Esophagus (tissue), 2 donors: ENCODE measurements around the gene TRIM75. TPM values are rescaled to one million over a fixed set of nuclear protein-coding genes. Genes with fewer than 3 reads are reported as not detected.

ENCODE experiments used
- H3K27ac ChIP-seq, 2 donors: one replicate each; pipeline ENCODE4 v1.5.1; 2013; ENCODE audit warnings: low read depth in 2 of 2, mild to moderate bottlenecking in 2 of 2, inconsistent platforms in 1 of 2, low read length in 1 of 2, moderate library complexity in 1 of 2
- H3K27me3 ChIP-seq, 2 donors: one replicate each; pipeline ENCODE4 v1.6.1; 2013; ENCODE audit warnings: low read length in 2 of 2, control low read depth in 1 of 2, mild to moderate bottlenecking in 1 of 2; ENCODE audit not compliant: insufficient read depth in 2 of 2, control insufficient read depth in 1 of 2
- H3K36me3 ChIP-seq, 2 donors: one replicate each; pipeline ENCODE4 v1.6.1; 2013; ENCODE audit warnings: low read length in 1 of 2; ENCODE audit not compliant: control insufficient read depth in 2 of 2, insufficient read depth in 2 of 2
- H3K4me1 ChIP-seq, 2 donors: one replicate each; pipeline ENCODE4 v1.6.1; 2013; ENCODE audit warnings: low read length in 1 of 2; ENCODE audit not compliant: control insufficient read depth in 2 of 2, insufficient read depth in 2 of 2
- H3K4me3 ChIP-seq, 2 donors: one replicate each; pipeline ENCODE4 v1.5.1; 2013; ENCODE audit warnings: low read length in 2 of 2, mild to moderate bottlenecking in 2 of 2, low read depth in 1 of 2, moderate library complexity in 1 of 2
- H3K9me3 ChIP-seq, 2 donors: one replicate each; pipeline ENCODE4 v1.6.1; 2013; ENCODE audit warnings: mild to moderate bottlenecking in 2 of 2, low read depth in 1 of 2, low read length in 1 of 2, moderate library complexity in 1 of 2; ENCODE audit not compliant: control insufficient read depth in 2 of 2, insufficient read depth in 1 of 2
- WGBS, 2 donors: extraction: QIAGEN DNeasy Blood & Tissue Kit; methylation state at CpG; one replicate each; pipeline ENCODE4 v1.1.7; 2013; 5-methylcytosine and 5-hydroxymethylcytosine counted together
- polyA plus RNA-seq, 2 donors: library from polyadenylated mRNA; stranded (reverse); fragments of 200-250 nt; gene quantifications; one replicate each; pipeline ENCODE4 v1.2.3, GENCODE V29; 2013
- donor health status: healthy with polysubstance abuse.
- donor health status: Bipolar disorder and iron deficiency.

The TRIM75 gene
- polyA plus RNA-seq: not detected

GRCh38 chr4:165053645-165054044 is at the start of gene TRIM75:
Gene TRIM75, plus strand, starts transcription at chr4:165053866. Its CDS starts 5,282 bp downstream, at chr4:165059148.
- Histone ChIP-seq H3K27ac (no peak within 1 kb of the TSS), H3K4me3 (no peak within 1 kb of the TSS), H3K9me3 (no peaks in the 10 kb centered on the region), H3K36me3 (peaks cover 0 to 2% of the 10 kb centered on the region in 2 donors), H3K27me3 (no peaks in the 10 kb centered on the region), H3K4me1 (no peaks in the 10 kb centered on the region)
- WGBS, 2 donors: 71 to 72% methylated on average over 6 of the region's 6 CpGs

- Histone ChIP-seq H3K36me3 (no peaks in the 10 kb centered on the region), H3K27me3 (no peaks in the 10 kb centered on the region), H3K9me3 (no peaks in the 10 kb centered on the region), H3K27ac (no peak overlapping the region), H3K4me1 (no peaks in the 10 kb centered on the region), H3K4me3 (no peak overlapping the region)
- WGBS, 2 donors: 71 to 80% methylated on average over 6 of the region's 6 CpGs
Observed at GRCh38 chr4:165005352-165005925, 48.2 kb upstream of the TRIM75 start.

- no peak overlapping the region for H3K27ac ChIP-seq
- H3K36me3 ChIP-seq: no peaks in the 10 kb centered on the region
- H3K9me3 ChIP-seq: no peaks in the 10 kb centered on the region
- H3K4me3 ChIP-seq: no peak overlapping the region
- no peaks in the 10 kb centered on the region for H3K4me1 ChIP-seq
- H3K27me3 ChIP-seq: peaks cover 0 to 6% of the 10 kb centered on the region in 2 donors
- 74 to 82% methylated on average over 9 of the region's 9 CpGs for WGBS, 2 donors
Observed at GRCh38 chr4:165006456-165006855, 47.2 kb upstream of the TRIM75 start.

GRCh38 chr4:165006886-165007285 is 46.8 kb upstream of the TRIM75 start:
- no peak overlapping the region for H3K27ac ChIP-seq
- no peaks in the 10 kb centered on the region for H3K4me1 ChIP-seq
- peaks cover 0 to 6% of the 10 kb centered on the region in 2 donors for H3K27me3 ChIP-seq
- WGBS, 2 donors: 69 to 81% methylated on average over 5 of the region's 5 CpGs
- H3K4me3 ChIP-seq: no peak overlapping the region
- H3K36me3 ChIP-seq: no peaks in the 10 kb centered on the region
- H3K9me3 ChIP-seq: no peaks in the 10 kb centered on the region

GRCh38 chr4:165009493-165010227 is 44.0 kb upstream of the TRIM75 start:
- H3K27ac ChIP-seq: no peak overlapping the region
- H3K36me3 ChIP-seq: no peaks in the 10 kb centered on the region
- WGBS, 2 donors: 72 to 73% methylated on average over 5 of the region's 5 CpGs
- H3K4me3 ChIP-seq: no peak overlapping the region
- peaks cover 0 to 6% of the 10 kb centered on the region in 2 donors for H3K27me3 ChIP-seq
- no peaks in the 10 kb centered on the region for H3K4me1 ChIP-seq
- H3K9me3 ChIP-seq: no peaks in the 10 kb centered on the region

DNA sequence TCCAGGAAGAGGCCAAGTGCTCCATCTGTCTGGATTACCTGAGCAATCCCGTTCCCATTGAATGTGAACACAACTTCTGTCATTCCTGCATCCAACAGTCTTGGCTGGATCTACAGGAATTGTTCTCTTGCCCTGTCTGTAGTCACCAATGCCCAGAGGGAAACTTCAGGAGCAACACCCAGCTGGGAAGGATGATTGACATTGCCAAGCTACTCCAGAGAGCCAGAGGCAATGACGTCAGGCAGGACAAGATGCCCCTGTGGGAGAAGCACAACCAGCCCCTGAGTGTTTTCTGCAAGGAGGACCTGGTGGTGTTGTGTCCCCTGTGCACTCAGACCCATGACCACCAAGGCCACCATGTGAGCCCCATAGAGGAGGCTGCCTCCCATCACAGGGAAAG is 43.2 kb upstream of the TRIM75 start:
- Histone ChIP-seq H3K4me1 (no peaks in the 10 kb centered on the region), H3K27ac (no peak overlapping the region), H3K9me3 (no peaks in the 10 kb centered on the region), H3K27me3 (peaks cover 0 to 6% of the 10 kb centered on the region in 2 donors), H3K4me3 (no peak overlapping the region), H3K36me3 (no peaks in the 10 kb centered on the region)
- 74 to 81% methylated on average over 2 of the region's 2 CpGs for WGBS, 2 donors

DNA sequence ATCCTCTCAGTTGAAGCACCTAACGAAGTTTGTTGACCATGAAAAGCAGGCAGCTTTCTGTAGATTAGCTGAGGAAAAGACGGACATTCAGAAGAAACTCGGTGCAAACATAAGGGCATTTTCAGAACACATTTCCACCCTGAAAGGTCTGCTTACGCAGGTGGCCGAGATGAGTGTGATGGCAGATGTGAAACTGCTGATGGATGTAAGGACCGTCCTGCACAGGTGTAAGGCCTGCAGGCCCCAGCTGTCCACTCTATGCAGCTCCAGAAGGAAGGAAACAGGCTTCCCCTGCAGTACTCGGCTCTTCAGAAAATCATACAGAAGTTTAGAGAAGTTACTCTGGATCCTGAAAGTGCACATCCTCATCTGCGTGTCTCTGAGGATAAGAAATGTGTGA is 42.7 kb upstream of the TRIM75 start:
- Histone ChIP-seq H3K4me1 (no peaks in the 10 kb centered on the region), H3K27me3 (peaks cover 0 to 6% of the 10 kb centered on the region in 2 donors), H3K4me3 (no peak overlapping the region), H3K9me3 (no peaks in the 10 kb centered on the region), H3K36me3 (no peaks in the 10 kb centered on the region), H3K27ac (no peak overlapping the region)
- WGBS, 2 donors: 80 to 82% methylated on average over 8 of the region's 8 CpGs

DNA sequence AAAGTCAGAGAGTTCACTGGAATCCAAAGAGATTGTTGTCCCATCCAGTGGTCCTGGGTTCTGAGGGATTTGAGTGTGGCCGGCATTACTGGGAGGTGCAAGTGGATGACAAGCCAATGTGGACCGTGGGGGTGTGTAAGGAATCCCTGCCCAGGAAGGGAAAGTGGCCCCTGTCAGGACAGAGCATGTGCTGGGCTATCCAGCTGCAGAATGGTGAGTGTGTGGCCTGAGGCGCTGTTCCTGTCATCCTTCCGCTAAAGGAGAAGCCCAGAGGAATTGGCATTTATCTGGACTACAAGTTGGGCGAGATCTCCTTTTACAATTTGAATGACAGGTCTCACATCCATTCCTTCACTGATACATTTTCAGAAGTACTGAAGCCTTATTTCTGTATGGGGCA is 42.3 kb upstream of the TRIM75 start:
- no peaks in the 10 kb centered on the region for H3K4me1 ChIP-seq
- no peak overlapping the region for H3K4me3 ChIP-seq
- no peaks in the 10 kb centered on the region for H3K36me3 ChIP-seq
- H3K27ac ChIP-seq: no peak overlapping the region
- H3K27me3 ChIP-seq: peaks cover 0 to 6% of the 10 kb centered on the region in 2 donors
- WGBS, 2 donors: 80 to 84% methylated on average over 5 of the region's 5 CpGs
- no peaks in the 10 kb centered on the region for H3K9me3 ChIP-seq

GRCh38 chr4:165013691-165014090 is 40.0 kb upstream of the TRIM75 start:
- no peak overlapping the region for H3K4me3 ChIP-seq
- no peaks in the 10 kb centered on the region for H3K4me1 ChIP-seq
- no peaks in the 10 kb centered on the region for H3K36me3 ChIP-seq
- peaks cover 0 to 6% of the 10 kb centered on the region in 2 donors for H3K27me3 ChIP-seq
- no peak overlapping the region for H3K27ac ChIP-seq
- no peaks in the 10 kb centered on the region for H3K9me3 ChIP-seq

DNA sequence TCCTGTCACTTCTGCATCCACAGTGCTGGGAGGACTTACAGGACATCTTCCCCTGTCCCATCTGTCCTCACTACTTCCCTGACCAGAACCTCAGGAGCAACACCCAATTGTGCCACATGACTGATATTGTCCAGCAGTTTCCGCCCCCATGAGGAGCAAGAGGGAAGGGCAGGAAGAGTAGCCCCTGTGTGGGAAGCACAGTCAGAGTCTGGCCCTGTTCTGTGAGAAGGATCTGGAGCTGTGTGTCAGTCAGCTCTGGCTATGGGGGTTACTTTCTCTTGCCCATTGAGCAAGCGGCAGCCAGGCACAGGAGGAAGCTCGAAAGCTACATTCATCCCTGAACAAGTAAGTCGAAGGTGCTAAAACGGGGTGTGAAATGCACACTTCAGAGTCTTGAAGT is 36.7 kb upstream of the TRIM75 start:
- Histone ChIP-seq H3K4me3 (no peak overlapping the region), H3K27me3 (no peaks in the 10 kb centered on the region), H3K27ac (no peak overlapping the region), H3K9me3 (no peaks in the 10 kb centered on the region), H3K4me1 (no peaks in the 10 kb centered on the region), H3K36me3 (no peaks in the 10 kb centered on the region)
- WGBS, 2 donors: 52 to 59% methylated on average over 5 of the region's 5 CpGs
